Measurements from ENCODE around the gene IGF1R. TPM values are rescaled to one million over a fixed set of nuclear protein-coding genes. Genes with fewer than 3 reads are reported as not detected.

IGF1R gene
- total RNA-seq, 1 experiment from 2014 or later: 16.3 TPM

DNA sequence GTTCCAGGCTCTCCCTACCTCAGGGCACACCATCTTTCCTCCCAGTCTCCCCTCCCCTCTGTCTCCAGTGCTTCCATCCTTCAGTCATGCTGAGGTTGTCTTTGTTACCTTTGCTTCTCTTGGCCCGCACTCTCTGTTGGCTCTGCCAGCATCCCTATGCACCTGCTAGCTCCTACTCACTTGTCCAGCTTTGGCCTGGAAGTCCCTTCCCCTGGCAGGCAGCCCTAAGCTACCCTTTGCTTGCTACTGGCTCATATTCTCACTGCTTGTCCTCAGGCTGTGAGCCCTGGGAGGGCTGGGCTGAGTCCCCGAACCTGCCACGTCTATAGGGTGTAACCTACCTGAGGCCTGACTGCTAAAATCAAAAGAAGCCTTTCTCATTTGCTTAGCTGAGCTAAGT lies 236.6 kb downstream of the IGF1R start:
- Histone ChIP-seq H3K9ac (ENCODE audit: low read length) (no peak overlapping the region), H3K4me1 (ENCODE audit: control insufficient read depth in 1 of 2, insufficient read depth in 2 of 2, low read length in 2 of 2) (peaks cover under 1 to 4% of the 10 kb centered on the region in 2 experiments; a peak in 2 of 4 replicates), H3K4me2 (ENCODE audit: low read length) (no peak overlapping the region), H3K36me3 (ENCODE audit: control insufficient read depth in 1 of 2, insufficient read depth in 2 of 2, low read length in 2 of 2) (no peaks in the 10 kb centered on the region), H3K9me2 (ENCODE audit: insufficient read depth) (no peaks in the 10 kb centered on the region), H3K4me3 (replicated peaks in 1 of 2; ENCODE audit: low read depth in 1 of 2, low read length in 2 of 2) (no peak overlapping the region), H2AFZ (ENCODE audit: low read depth, low read length, poor library complexity, severe bottlenecking) (no peak overlapping the region), H4K20me1 (ENCODE audit: insufficient read depth) (no peaks in the 10 kb centered on the region), H3K27ac (ENCODE audit: low read depth, low read length) (no peak overlapping the region), H3K9me3 (ENCODE audit: control insufficient read depth in 1 of 2, insufficient read depth in 1 of 2, low read depth in 1 of 2, low read length in 2 of 2) (no peaks in the 10 kb centered on the region), H3K79me2 (ENCODE audit: insufficient read depth, low read length) (no peaks in the 10 kb centered on the region), H3K27me3 (ENCODE audit: insufficient read depth, low read length) (no peaks in the 10 kb centered on the region)
- DNase-seq (ENCODE audit: low read depth, low spot score) (no peak), ATAC-seq (no peak)
- ChIA-PET CTCF (no interaction called here), RAD21 (ENCODE audit: low non-redundant PET in 1 of 2, low total read pairs in 2 of 2, uncharacterized antibody in 2 of 2, unreplicated experiment in 2 of 2) (no interaction called here), POLR2A (no interaction called here)
- no peak for TF ChIP-seq ELF1 (IDR thresholded peaks at IDR 0.05; ENCODE audit: borderline replicate concordance, low read depth)
- TF ChIP-seq JUND (IDR thresholded peaks at IDR 0.05): no peak
- no peak for TF ChIP-seq SRF (IDR thresholded peaks at IDR 0.05; ENCODE audit: low read depth)
- TF ChIP-seq ZFX (IDR thresholded peaks at IDR 0.05): no peak
- BruUV-seq (replicated peaks): no TSS peak
- intact Hi-C loops (cut with micrococcal nuclease): loop anchor here (2.0 to 10.0 kb wide), 2 partner anchors 48 to 370 kb away; no protein-coding TSS in a partner anchor

DNA sequence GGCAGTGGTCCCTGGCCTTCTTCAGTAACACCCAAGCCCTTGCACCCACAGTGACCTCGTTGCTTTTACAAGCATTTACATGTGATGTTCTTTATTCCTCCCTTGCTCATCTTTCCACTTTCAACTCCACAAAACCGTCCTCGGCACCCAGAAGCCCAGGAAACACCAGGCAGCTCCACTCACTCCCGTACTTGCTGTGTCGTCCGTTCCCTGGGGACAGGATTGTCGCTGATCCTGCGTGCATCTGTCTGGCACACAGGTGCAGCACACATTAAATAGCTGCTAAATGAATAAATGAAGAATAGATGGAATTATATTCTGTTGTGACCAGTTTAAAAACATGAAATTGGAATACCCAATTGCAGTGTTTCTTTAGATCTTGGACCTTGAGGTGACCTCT lies 239.6 kb downstream of the IGF1R start:
- no peak overlapping the region for H3K4me3 ChIP-seq (replicated peaks in 1 of 2; ENCODE audit: low read depth in 1 of 2, low read length in 2 of 2)
- no peaks in the 10 kb centered on the region for H3K79me2 ChIP-seq (ENCODE audit: insufficient read depth, low read length)
- no peak overlapping the region for H3K4me2 ChIP-seq (ENCODE audit: low read length)
- RAD21 ChIA-PET (ENCODE audit: low non-redundant PET in 1 of 2, low total read pairs in 2 of 2, uncharacterized antibody in 2 of 2, unreplicated experiment in 2 of 2): no interaction called here
- intact Hi-C loops (cut with micrococcal nuclease): loop anchor here (10.0 kb wide), 1 partner anchor 373 kb away; no protein-coding TSS in a partner anchor
- H3K9ac ChIP-seq (ENCODE audit: low read length): no peak overlapping the region
- POLR2A ChIA-PET: no interaction called here
- H2AFZ ChIP-seq (ENCODE audit: low read depth, low read length, poor library complexity, severe bottlenecking): no peak overlapping the region
- no peaks in the 10 kb centered on the region for H3K27me3 ChIP-seq (ENCODE audit: insufficient read depth, low read length)
- CTCF ChIA-PET: no interaction called here
- no TSS peak for BruUV-seq (replicated peaks)
- H3K36me3 ChIP-seq (ENCODE audit: control insufficient read depth in 1 of 2, insufficient read depth in 2 of 2, low read length in 2 of 2): no peaks in the 10 kb centered on the region
- H3K9me3 ChIP-seq (ENCODE audit: control insufficient read depth in 1 of 2, insufficient read depth in 1 of 2, low read depth in 1 of 2, low read length in 2 of 2): no peaks in the 10 kb centered on the region
- ATAC-seq (no peak), DNase-seq (ENCODE audit: low read depth, low spot score) (no peak)
- H3K9me2 ChIP-seq (ENCODE audit: insufficient read depth): no peaks in the 10 kb centered on the region
- H3K4me1 ChIP-seq (ENCODE audit: control insufficient read depth in 1 of 2, insufficient read depth in 2 of 2, low read length in 2 of 2): peaks cover 3 to 11% of the 10 kb centered on the region in 2 experiments; a peak in 2 of 4 replicates
- no peak overlapping the region for H3K27ac ChIP-seq (ENCODE audit: low read depth, low read length)
- no peaks in the 10 kb centered on the region for H4K20me1 ChIP-seq (ENCODE audit: insufficient read depth)
- no peak for TF ChIP-seq ELF1 (IDR thresholded peaks at IDR 0.05; ENCODE audit: borderline replicate concordance, low read depth)
- TF ChIP-seq SRF (IDR thresholded peaks at IDR 0.05; ENCODE audit: low read depth): no peak
- TF ChIP-seq TCF7L2 (IDR thresholded peaks at IDR 0.05; ENCODE audit: borderline replicate concordance, extremely low read depth, insufficient read depth, insufficient read length): no peak
- TF ChIP-seq, protein P1, sequence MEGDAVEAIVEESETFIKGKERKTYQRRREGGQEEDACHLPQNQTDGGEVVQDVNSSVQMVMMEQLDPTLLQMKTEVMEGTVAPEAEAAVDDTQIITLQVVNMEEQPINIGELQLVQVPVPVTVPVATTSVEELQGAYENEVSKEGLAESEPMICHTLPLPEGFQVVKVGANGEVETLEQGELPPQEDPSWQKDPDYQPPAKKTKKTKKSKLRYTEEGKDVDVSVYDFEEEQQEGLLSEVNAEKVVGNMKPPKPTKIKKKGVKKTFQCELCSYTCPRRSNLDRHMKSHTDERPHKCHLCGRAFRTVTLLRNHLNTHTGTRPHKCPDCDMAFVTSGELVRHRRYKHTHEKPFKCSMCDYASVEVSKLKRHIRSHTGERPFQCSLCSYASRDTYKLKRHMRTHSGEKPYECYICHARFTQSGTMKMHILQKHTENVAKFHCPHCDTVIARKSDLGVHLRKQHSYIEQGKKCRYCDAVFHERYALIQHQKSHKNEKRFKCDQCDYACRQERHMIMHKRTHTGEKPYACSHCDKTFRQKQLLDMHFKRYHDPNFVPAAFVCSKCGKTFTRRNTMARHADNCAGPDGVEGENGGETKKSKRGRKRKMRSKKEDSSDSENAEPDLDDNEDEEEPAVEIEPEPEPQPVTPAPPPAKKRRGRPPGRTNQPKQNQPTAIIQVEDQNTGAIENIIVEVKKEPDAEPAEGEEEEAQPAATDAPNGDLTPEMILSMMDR (IDR thresholded peaks at IDR 0.05 in 2 of 3, conservative IDR thresholded peaks at IDR 0.05 in 1 of 3; ENCODE audit: borderline replicate concordance in 1 of 3, insufficient read depth in 1 of 3, low read depth in 2 of 3, low read length in 2 of 3): no peak
- TF ChIP-seq SP1 (IDR thresholded peaks at IDR 0.05; ENCODE audit: low read depth): no peak
- TF ChIP-seq CBX3 (IDR thresholded peaks at IDR 0.05; ENCODE audit: low read depth): no peak
- no peak for TF ChIP-seq YY1 (IDR thresholded peaks at IDR 0.05; ENCODE audit: extremely low read depth, insufficient replicate concordance, low read depth, low read length)
- TF ChIP-seq, protein P2, sequence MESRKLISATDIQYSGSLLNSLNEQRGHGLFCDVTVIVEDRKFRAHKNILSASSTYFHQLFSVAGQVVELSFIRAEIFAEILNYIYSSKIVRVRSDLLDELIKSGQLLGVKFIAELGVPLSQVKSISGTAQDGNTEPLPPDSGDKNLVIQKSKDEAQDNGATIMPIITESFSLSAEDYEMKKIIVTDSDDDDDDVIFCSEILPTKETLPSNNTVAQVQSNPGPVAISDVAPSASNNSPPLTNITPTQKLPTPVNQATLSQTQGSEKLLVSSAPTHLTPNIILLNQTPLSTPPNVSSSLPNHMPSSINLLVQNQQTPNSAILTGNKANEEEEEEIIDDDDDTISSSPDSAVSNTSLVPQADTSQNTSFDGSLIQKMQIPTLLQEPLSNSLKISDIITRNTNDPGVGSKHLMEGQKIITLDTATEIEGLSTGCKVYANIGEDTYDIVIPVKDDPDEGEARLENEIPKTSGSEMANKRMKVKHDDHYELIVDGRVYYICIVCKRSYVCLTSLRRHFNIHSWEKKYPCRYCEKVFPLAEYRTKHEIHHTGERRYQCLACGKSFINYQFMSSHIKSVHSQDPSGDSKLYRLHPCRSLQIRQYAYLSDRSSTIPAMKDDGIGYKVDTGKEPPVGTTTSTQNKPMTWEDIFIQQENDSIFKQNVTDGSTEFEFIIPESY (IDR thresholded peaks at IDR 0.05; ENCODE audit: extremely low read depth, insufficient replicate concordance, low read length): no peak
- TF ChIP-seq, protein P3, sequence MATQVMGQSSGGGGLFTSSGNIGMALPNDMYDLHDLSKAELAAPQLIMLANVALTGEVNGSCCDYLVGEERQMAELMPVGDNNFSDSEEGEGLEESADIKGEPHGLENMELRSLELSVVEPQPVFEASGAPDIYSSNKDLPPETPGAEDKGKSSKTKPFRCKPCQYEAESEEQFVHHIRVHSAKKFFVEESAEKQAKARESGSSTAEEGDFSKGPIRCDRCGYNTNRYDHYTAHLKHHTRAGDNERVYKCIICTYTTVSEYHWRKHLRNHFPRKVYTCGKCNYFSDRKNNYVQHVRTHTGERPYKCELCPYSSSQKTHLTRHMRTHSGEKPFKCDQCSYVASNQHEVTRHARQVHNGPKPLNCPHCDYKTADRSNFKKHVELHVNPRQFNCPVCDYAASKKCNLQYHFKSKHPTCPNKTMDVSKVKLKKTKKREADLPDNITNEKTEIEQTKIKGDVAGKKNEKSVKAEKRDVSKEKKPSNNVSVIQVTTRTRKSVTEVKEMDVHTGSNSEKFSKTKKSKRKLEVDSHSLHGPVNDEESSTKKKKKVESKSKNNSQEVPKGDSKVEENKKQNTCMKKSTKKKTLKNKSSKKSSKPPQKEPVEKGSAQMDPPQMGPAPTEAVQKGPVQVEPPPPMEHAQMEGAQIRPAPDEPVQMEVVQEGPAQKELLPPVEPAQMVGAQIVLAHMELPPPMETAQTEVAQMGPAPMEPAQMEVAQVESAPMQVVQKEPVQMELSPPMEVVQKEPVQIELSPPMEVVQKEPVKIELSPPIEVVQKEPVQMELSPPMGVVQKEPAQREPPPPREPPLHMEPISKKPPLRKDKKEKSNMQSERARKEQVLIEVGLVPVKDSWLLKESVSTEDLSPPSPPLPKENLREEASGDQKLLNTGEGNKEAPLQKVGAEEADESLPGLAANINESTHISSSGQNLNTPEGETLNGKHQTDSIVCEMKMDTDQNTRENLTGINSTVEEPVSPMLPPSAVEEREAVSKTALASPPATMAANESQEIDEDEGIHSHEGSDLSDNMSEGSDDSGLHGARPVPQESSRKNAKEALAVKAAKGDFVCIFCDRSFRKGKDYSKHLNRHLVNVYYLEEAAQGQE (IDR thresholded peaks at IDR 0.05; ENCODE audit: low read depth): no peak
- TF ChIP-seq EZH2 (IDR thresholded peaks at IDR 0.05): no peak
- TF ChIP-seq POLR2AphosphoS5 (IDR thresholded peaks at IDR 0.05; ENCODE audit: low read depth, low read length): no peak
